Prostate gland (tissue), 2 donors: Measurements from ENCODE around the gene FAM151A.

ENCODE experiments used
- CTCF ChIP-seq, 4 experiments: fragments of 200-600 bp in 2 of 4; fragments of 450-650 bp in 2 of 4; sonication (generic) in 2 of 4; IDR thresholded peaks; 1 replicate in 3 of 4; 2 replicates in 1 of 4; pipeline ENCODE4 v1.5.1; 2016 to 2019; ENCODE audit warnings: antibody characterized with exemption in 4 of 4, mild to moderate bottlenecking in 2 of 4, moderate library complexity in 2 of 4
- POLR2A ChIP-seq: fragments of 450-650 bp; IDR thresholded peaks from one replicate; pipeline ENCODE4 v1.6.1; 2016; ENCODE audit warnings: antibody characterized with exemption, mild to moderate bottlenecking

- TF ChIP-seq CTCF (IDR thresholded peaks at IDR 0.05) (no peak), POLR2A (no peak)
Observed at GRCh38 chr1:54614563-54614962, 8.8 kb downstream of the FAM151A start.
